ENCODE results near the gene IL17D.

- no peak for TF ChIP-seq CTCF (IDR thresholded peaks at IDR 0.05)
- TF ChIP-seq POLR2A (IDR thresholded peaks at IDR 0.05), result no peak
Observed at GRCh38 chr13:20719783-20720182, 16.3 kb downstream of the IL17D start.
